Ammon's horn (tissue), 1 donor: Measurements from ENCODE around the gene SPTLC2.
A peak's percentile ranks its signal among the peaks of the same experiment; 100 is the strongest.

Source experiments
- DNase-seq: peaks from one replicate; pipeline ENCODE4 v3.0.0-alpha.2; 2016; ENCODE audit warnings: low spot score

Gene SPTLC2

GRCh38 chr14:77623201-77623600 lies 6.8 kb upstream of the SPTLC2 start:
- DNase-seq, result no peak

- no peak for DNase-seq
Measured at GRCh38 chr14:77622366-77622961, 6.0 kb upstream of the SPTLC2 start.

- peak; percentile 11 for DNase-seq
Measured at GRCh38 chr14:77620222-77620870, 3.9 kb upstream of the SPTLC2 start.

- DNase-seq, result no peak
Measured at GRCh38 chr14:77618381-77618970, 2.0 kb upstream of the SPTLC2 start.

- DNase-seq, result no peak
Measured at GRCh38 chr14:77616133-77616453, 344 bp downstream of the SPTLC2 start.

- DNase-seq, result peak; percentile 15
Measured at GRCh38 chr14:77615361-77616132, 890 bp downstream of the SPTLC2 start.

- DNase-seq, result no peak
Measured at GRCh38 chr14:77613201-77613600, 3.2 kb downstream of the SPTLC2 start.

GRCh38 chr14:77612011-77612620 lies 4.3 kb downstream of the SPTLC2 start:
- peak; percentile 65 for DNase-seq

- DNase-seq, result no peak
Measured at GRCh38 chr14:77610553-77610952, 5.9 kb downstream of the SPTLC2 start.

GRCh38 chr14:77609922-77610321 lies 6.5 kb downstream of the SPTLC2 start:
- no peak for DNase-seq

- peak; percentile 13 for DNase-seq
Measured at GRCh38 chr14:77607741-77608302, 8.6 kb downstream of the SPTLC2 start.

GRCh38 chr14:77605392-77605972 lies 11.0 kb downstream of the SPTLC2 start:
- DNase-seq, result no peak

- peak; percentile 27 for DNase-seq
Measured at GRCh38 chr14:77603654-77604255, 12.7 kb downstream of the SPTLC2 start.

- DNase-seq, result no peak
Measured at GRCh38 chr14:77603031-77603430, 13.4 kb downstream of the SPTLC2 start.

GRCh38 chr14:77601846-77602619 lies 14.4 kb downstream of the SPTLC2 start:
- DNase-seq, result no peak

GRCh38 chr14:77599889-77600288 lies 16.5 kb downstream of the SPTLC2 start:
- DNase-seq, result no peak

- DNase-seq, result no peak
Measured at GRCh38 chr14:77598366-77599070, 17.9 kb downstream of the SPTLC2 start.

- DNase-seq, result no peak
Measured at GRCh38 chr14:77593501-77593961, 22.9 kb downstream of the SPTLC2 start.

GRCh38 chr14:77590845-77591485 lies 25.5 kb downstream of the SPTLC2 start:
- DNase-seq, result no peak
